A673 (cell line): ENCODE data around the gene MAMDC2. TPM values are rescaled to one million over a fixed set of nuclear protein-coding genes. Genes with fewer than 3 reads are reported as not detected.

ENCODE experiments used
- BruUV-seq: library from RNA; stranded (reverse); fragments of 400-500 nt; replicated peaks from 2 replicates; lab custom pipeline; 2021; lab: Mats Ljungman, UMichigan
- CTCF ChIA-PET: fragments of 300-600 bp; sonication (Branson Sonifier 250); formaldehyde crosslinking; loops from one replicate; lab custom pipeline; 2022; ENCODE audit warnings: antibody characterized with exemption; lab: Charles Lee
- POLR2A ChIA-PET: fragments of 300-600 bp; sonication (Branson Sonifier 250); formaldehyde crosslinking; loops from one replicate; lab custom pipeline; 2022; ENCODE audit warnings: antibody characterized with exemption; ENCODE audit not compliant: low non-redundant PET; lab: Charles Lee
- DNase-seq: peaks from one replicate; pipeline ENCODE4 v3.0.0-alpha.2; 2015; ENCODE audit warnings: low spot score
- H3K27ac ChIP-seq: fragments of 200-600 bp; sonication (generic); 2 replicates; pipeline ENCODE4 v1.5.1; 2016; ENCODE audit warnings: mixed run types, low read depth, mild to moderate bottlenecking, mixed read lengths, antibody characterized with exemption, low read length; ENCODE audit not compliant: poor library complexity, severe bottlenecking
- H3K27me3 ChIP-seq: fragments of 200-600 bp; sonication (generic); replicated peaks from 2 replicates; pipeline ENCODE4 v1.6.1; 2017; ENCODE audit warnings: mixed run types, low read depth, mild to moderate bottlenecking, mixed read lengths, antibody characterized with exemption, low read length; ENCODE audit not compliant: insufficient read depth, poor library complexity
- H3K36me3 ChIP-seq: fragments of 200-600 bp; sonication (generic); 2 replicates; pipeline ENCODE4 v1.6.1; 2016; ENCODE audit warnings: mixed run types, mild to moderate bottlenecking, mixed read lengths, antibody characterized with exemption, low read length; ENCODE audit not compliant: insufficient read depth, poor library complexity, severe bottlenecking
- H3K4me1 ChIP-seq: fragments of 200-600 bp; sonication (generic); 2 replicates; pipeline ENCODE4 v1.6.1; 2017; ENCODE audit warnings: mixed run types, mild to moderate bottlenecking, mixed read lengths, antibody characterized with exemption, low read length; ENCODE audit not compliant: insufficient read depth, poor library complexity, severe bottlenecking
- H3K4me3 ChIP-seq: fragments of 200-600 bp; sonication (generic); 2 replicates; pipeline ENCODE4 v1.5.1; 2016; ENCODE audit warnings: low read depth, mixed run types, mild to moderate bottlenecking, mixed read lengths, low read length; ENCODE audit not compliant: poor library complexity, severe bottlenecking
- H3K9me3 ChIP-seq: fragments of 200-600 bp; sonication (generic); 2 replicates; pipeline ENCODE4 v1.6.1; 2016; ENCODE audit warnings: mixed run types, low read depth, mild to moderate bottlenecking, mixed read lengths, antibody characterized with exemption, low read length; ENCODE audit not compliant: poor library complexity, severe bottlenecking
- EZH2 ChIP-seq: fragments of 200-600 bp; sonication (generic); IDR thresholded peaks from 2 replicates; pipeline ENCODE4 v1.6.1; 2017; ENCODE audit warnings: borderline replicate concordance, low read depth, mild to moderate bottlenecking, mixed read lengths, antibody characterized with exemption, low read length; ENCODE audit not compliant: poor library complexity, severe bottlenecking
- intact Hi-C: fragments of 100-400 bp; cut with micrococcal nuclease; formaldehyde crosslinking; loops from one replicate; pipeline ENCODE4 v1.10.0; 2022; ENCODE audit not compliant: unreplicated experiment
- total RNA-seq: library from RNA; stranded (reverse); gene quantifications from 2 replicates; pipeline ENCODE4 v1.2.3, GENCODE V29; 2021
- TF ChIP-seq, protein P1 (sequence below): fragments of 300-800, 200-600 bp; sonication (generic); conservative IDR thresholded peaks from 2 replicates; pipeline ENCODE4 v1.5.1; 2017; ENCODE audit warnings: low read depth, mild to moderate bottlenecking, antibody characterized with exemption, low read length, moderate library complexity, mixed read lengths

MAMDC2 gene
- total RNA-seq, 1 experiment from 2014 or later, result not detected

DNA sequence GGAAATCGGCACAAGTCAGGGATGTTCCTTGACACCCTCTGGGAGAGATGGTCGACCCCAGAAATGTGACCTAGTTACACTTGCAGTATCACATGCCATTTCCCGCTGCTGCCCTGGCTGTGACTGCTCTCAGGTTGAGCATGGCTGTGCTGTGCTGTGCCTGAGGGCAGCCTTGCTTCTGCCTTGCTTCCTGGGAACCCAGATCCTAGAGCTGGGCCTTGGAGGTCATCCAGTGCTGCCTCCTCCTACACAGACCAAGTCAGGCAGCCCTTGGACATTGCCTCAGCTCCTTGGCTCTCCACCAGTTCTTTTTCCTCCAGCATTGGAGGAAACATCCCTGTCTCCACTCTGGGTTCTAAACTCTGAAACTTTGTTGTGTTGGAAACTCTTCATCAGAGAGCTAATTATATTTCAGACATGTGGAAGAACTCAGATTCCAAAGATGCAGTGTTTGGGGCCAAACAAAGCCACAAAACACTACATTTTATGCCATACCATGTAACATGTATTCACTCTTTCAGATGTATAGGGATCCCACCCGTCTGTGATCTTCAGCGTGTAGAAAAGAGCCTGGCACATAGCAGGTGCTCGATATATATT is 6.1 kb downstream of the MAMDC2 start:
- intact Hi-C loops, result no loop called here
- TF ChIP-seq, protein P1, sequence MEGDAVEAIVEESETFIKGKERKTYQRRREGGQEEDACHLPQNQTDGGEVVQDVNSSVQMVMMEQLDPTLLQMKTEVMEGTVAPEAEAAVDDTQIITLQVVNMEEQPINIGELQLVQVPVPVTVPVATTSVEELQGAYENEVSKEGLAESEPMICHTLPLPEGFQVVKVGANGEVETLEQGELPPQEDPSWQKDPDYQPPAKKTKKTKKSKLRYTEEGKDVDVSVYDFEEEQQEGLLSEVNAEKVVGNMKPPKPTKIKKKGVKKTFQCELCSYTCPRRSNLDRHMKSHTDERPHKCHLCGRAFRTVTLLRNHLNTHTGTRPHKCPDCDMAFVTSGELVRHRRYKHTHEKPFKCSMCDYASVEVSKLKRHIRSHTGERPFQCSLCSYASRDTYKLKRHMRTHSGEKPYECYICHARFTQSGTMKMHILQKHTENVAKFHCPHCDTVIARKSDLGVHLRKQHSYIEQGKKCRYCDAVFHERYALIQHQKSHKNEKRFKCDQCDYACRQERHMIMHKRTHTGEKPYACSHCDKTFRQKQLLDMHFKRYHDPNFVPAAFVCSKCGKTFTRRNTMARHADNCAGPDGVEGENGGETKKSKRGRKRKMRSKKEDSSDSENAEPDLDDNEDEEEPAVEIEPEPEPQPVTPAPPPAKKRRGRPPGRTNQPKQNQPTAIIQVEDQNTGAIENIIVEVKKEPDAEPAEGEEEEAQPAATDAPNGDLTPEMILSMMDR, result no peak
- no peak for TF ChIP-seq EZH2
- CTCF ChIA-PET, result no interaction called here

GRCh38 chr9:70052768-70053167 is 9.1 kb downstream of the MAMDC2 start:
- DNase-seq, result no peak
- no peak for TF ChIP-seq EZH2
- TF ChIP-seq, protein P1, result no peak
- peaks cover 23% of the 10 kb centered on the region for H3K27me3 ChIP-seq
- ChIA-PET POLR2A (no interaction called here), CTCF (no interaction called here)
- no peaks in the 10 kb centered on the region for H3K36me3 ChIP-seq
- H3K4me1 ChIP-seq, result no peaks in the 10 kb centered on the region
- BruUV-seq, result no TSS peak
- intact Hi-C loops, result no loop called here
- no peak overlapping the region for H3K27ac ChIP-seq
- H3K9me3 ChIP-seq, result no peaks in the 10 kb centered on the region
- no peak overlapping the region for H3K4me3 ChIP-seq

More for the DNA sequence above, 6.1 kb downstream of the MAMDC2 start:
- POLR2A ChIA-PET, result no interaction called here
- DNase-seq, result no peak
- no TSS peak for BruUV-seq
- Histone ChIP-seq H3K27ac (no peak overlapping the region), H3K36me3 (no peaks in the 10 kb centered on the region), H3K4me3 (no peak overlapping the region), H3K9me3 (no peaks in the 10 kb centered on the region), H3K27me3 (peaks cover 38% of the 10 kb centered on the region), H3K4me1 (no peaks in the 10 kb centered on the region)

- peak; percentile 40 for DNase-seq
- ChIA-PET POLR2A (no interaction called here), CTCF (no interaction called here)
- BruUV-seq, result no TSS peak
- Histone ChIP-seq H3K27ac (no peak overlapping the region), H3K36me3 (no peaks in the 10 kb centered on the region), H3K9me3 (no peaks in the 10 kb centered on the region), H3K4me3 (no peak overlapping the region), H3K4me1 (no peaks in the 10 kb centered on the region), H3K27me3 (peaks cover 34% of the 10 kb centered on the region)
- intact Hi-C loops, result no loop called here
- TF ChIP-seq, protein P1, result no peak
- no peak for TF ChIP-seq EZH2
These were observed 10.2 kb downstream of the MAMDC2 start for GRCh38 chr9:70053864-70054263.
